Duodenal mucosa (tissue), 2 donors: ENCODE results near the gene LTBP2.

Experiments
- H3K27ac ChIP-seq: one replicate; pipeline ENCODE4 v1.7.0; 2013; ENCODE audit warnings: low read depth, low read length
- H3K27me3 ChIP-seq, 2 donors: one replicate each; pipeline ENCODE4 v1.7.0; 2013; ENCODE audit warnings: low read length in 2 of 2, control low read depth in 1 of 2; ENCODE audit not compliant: insufficient read depth in 2 of 2, control insufficient read depth in 1 of 2
- H3K36me3 ChIP-seq, 2 donors: one replicate each; pipeline ENCODE4 v1.7.0; 2013; ENCODE audit warnings: low read length in 2 of 2, control low read depth in 1 of 2; ENCODE audit not compliant: insufficient read depth in 2 of 2, control insufficient read depth in 1 of 2
- H3K4me1 ChIP-seq, 2 donors: one replicate each; pipeline ENCODE4 v1.7.0; 2013; ENCODE audit warnings: low read length in 2 of 2, control low read depth in 1 of 2; ENCODE audit not compliant: insufficient read depth in 2 of 2, control insufficient read depth in 1 of 2
- H3K4me3 ChIP-seq, 2 donors: one replicate each; pipeline ENCODE4 v1.7.0; 2013; ENCODE audit warnings: low read length in 2 of 2, low read depth in 1 of 2
- H3K9ac ChIP-seq, 2 donors: one replicate each; pipeline ENCODE4 v1.7.0; 2013; ENCODE audit warnings: low read length in 2 of 2, low read depth in 1 of 2
- H3K9me3 ChIP-seq, 2 donors: one replicate each; pipeline ENCODE4 v1.7.0; 2013; ENCODE audit warnings: low read length in 2 of 2, control low read depth in 1 of 2; ENCODE audit not compliant: control insufficient read depth in 1 of 2

Gene LTBP2

DNA sequence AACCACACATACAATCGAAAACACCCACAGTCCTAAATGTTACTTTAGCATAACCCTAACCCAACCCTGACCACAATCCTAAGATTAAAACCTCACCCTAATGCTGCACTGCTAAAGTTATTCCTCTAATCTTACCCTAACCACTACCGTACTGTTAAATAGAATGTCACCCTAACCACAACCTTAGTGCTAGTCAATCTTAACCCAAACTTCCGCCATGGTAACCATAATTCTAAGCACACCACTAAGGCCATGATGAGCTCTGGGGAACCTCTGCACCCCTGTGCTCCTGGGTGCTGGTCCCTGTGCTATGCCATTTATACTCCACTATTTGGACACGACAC lies 38.0 kb downstream of the LTBP2 start:
- Histone ChIP-seq H3K36me3 (no peaks in the 10 kb centered on the region), H3K27ac (no peak overlapping the region), H3K4me1 (peaks cover 6 to 14% of the 10 kb centered on the region in 2 donors)

DNA sequence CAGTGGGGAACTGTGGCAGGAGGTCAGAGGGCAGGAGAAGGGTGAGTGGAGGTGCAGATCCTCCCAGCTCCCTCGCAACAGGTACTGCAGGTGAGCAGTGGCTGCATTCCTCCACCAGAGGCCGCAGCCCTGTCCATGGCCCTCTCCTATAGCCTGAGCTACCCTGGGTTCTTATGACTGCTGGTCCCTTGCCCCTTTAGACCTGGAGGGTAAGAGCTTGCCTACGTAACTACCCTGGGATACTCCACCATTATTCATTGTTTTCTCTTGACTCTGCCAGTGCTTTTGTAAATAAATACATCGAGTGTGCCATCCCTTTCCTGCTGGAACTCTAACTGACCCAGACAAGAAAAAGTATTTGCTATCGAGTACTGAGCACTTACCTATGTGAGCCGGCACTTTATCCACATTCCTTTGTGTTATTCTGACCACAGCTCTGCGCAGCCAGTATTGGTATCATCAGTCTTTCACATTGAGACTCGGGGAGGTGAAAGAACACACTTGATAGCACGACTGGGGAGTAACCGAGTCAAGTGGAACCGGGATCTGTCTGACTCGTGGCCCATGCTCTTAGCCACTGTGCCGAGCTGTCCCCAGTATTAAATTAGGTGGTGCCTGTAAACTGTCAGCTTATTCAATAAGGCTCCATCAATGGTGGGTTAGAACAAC lies 38.5 kb downstream of the LTBP2 start:
- Histone ChIP-seq H3K9ac (no peak overlapping the region), H3K4me3 (no peak overlapping the region), H3K27me3 (no peaks in the 10 kb centered on the region), H3K9me3 (no peaks in the 10 kb centered on the region), H3K36me3 (no peaks in the 10 kb centered on the region), H3K4me1 (peaks cover 6 to 14% of the 10 kb centered on the region in 2 donors), H3K27ac (peak overlapping the region; percentile 37)

More for the DNA sequence above, 38.0 kb downstream of the LTBP2 start:
- Histone ChIP-seq H3K9ac (no peak overlapping the region), H3K9me3 (no peaks in the 10 kb centered on the region), H3K27me3 (no peaks in the 10 kb centered on the region), H3K4me3 (no peak overlapping the region)

DNA sequence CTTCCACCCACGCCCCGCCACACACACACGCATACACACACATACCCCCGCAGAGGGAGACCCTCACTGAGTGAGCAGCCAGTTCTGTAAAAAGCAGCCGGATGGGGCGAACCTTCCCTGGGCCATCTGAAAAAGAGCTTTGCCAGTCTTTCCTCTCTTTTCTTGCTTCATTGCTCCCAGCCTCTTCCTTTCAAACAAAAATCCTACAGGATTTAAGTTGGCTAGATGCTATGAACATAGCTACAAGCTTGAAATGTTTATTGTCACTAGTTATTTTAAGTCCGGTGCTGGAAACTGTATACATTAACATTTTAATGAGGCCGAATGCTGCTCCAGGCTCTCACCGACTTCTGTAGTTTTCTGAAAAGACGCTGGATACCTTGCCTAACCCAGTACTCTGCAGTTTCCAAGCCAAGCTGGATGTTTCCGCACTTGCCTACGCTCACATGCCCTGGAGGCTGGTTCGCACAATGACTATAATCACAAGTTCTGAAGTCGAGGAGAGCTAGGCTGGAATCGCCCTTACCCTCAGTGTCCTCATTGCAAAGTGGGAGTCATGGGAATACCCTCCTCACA lies 39.2 kb downstream of the LTBP2 start:
- Histone ChIP-seq H3K27ac (peak overlapping the region; percentile 40), H3K27me3 (no peaks in the 10 kb centered on the region), H3K36me3 (no peaks in the 10 kb centered on the region), H3K4me3 (no peak overlapping the region), H3K9me3 (no peaks in the 10 kb centered on the region), H3K4me1 (peaks cover 6 to 14% of the 10 kb centered on the region in 2 donors), H3K9ac (no peak overlapping the region)

DNA sequence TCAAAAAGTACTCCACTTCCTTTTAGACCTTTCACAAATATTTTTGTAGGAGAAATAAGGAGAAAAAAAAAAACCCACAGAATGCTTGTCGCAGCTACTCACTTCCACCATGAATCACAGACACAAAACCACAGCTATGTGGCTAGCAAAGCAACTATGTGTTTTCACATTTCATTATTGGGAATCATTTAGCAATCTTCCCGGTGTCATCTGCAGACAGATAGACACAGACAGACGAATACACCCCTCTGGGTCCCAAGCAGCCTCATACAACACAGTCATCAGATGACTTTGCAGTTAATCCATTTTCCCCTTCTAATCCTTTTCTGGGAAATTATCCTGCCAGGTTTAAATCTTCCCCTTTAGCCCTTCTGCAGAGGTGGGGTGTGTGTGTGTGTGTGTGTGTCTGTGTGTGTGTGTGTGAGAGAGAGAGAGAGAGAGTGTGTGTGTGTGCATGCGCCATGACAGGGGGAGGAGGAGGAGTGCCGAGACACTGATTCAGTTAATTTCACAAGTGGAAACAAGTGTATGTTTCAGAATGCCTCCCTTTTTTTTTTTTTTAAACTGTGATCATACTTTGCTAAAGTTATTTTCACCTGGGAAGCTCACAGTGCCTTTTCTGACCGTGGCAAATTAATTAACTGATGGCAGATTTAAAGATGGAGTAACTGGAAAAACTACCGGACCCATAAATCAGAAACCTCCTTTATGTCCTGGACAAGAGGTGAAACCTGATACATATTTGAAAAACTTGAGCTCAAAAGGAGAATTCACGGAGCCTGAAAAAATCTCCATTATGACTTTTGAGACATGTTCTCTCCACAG lies 39.9 kb downstream of the LTBP2 start:
- peaks cover 6 to 14% of the 10 kb centered on the region in 2 donors for H3K4me1 ChIP-seq
- H3K36me3 ChIP-seq, result no peaks in the 10 kb centered on the region
- H3K9me3 ChIP-seq, result no peaks in the 10 kb centered on the region
- H3K9ac ChIP-seq, result no peak overlapping the region
- H3K27me3 ChIP-seq, result no peaks in the 10 kb centered on the region
- H3K4me3 ChIP-seq, result no peak overlapping the region
- peak overlapping the region; percentile 40 for H3K27ac ChIP-seq

DNA sequence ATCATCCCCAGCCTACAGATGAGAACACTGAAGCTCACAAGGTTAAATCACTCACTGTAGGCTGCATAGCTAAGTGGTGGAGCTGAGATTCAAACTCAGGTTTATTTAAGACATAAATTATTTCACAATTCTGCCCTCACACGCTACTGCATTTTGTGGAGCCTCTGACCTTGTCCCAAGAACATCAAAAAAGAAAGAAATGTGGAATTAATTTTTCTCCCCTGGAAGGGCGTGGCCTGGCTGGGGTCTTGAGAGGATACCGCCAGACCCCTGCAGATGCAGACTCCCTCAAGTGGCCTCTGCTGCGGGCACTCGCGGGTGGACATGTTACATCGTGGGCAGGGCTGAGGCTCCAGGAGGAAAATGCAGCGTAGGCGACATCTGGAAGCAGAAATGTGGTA lies 40.6 kb downstream of the LTBP2 start:
- Histone ChIP-seq H3K9me3 (no peaks in the 10 kb centered on the region), H3K4me1 (peaks cover 6 to 14% of the 10 kb centered on the region in 2 donors), H3K4me3 (no peak overlapping the region)

DNA sequence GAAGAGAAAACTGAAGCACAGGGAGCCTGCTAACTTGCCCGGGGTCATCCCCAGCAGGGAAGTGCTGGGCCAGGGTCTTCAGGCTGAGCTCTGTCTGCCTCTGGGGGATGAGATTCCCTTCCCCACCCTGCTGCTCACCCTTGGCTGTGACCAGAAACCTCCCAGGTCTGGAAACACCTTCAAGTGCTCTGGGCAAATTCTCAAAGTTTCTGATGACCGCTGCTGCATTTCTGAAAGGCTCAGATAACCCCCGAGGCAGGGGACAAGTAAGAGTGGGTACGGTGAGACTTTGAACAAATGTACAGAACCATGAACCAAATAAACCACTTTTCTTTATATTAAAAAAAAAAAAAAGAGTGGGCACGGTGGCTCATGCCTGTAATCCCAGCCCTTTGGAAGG lies 41.3 kb downstream of the LTBP2 start:
- Histone ChIP-seq H3K9me3 (no peaks in the 10 kb centered on the region), H3K4me3 (no peak overlapping the region), H3K4me1 (peaks cover 6 to 14% of the 10 kb centered on the region in 2 donors), H3K27ac (no peak overlapping the region), H3K36me3 (no peaks in the 10 kb centered on the region), H3K27me3 (no peaks in the 10 kb centered on the region), H3K9ac (no peak overlapping the region)

More for the DNA sequence above, 40.6 kb downstream of the LTBP2 start:
- H3K27me3 ChIP-seq, result no peaks in the 10 kb centered on the region
- H3K27ac ChIP-seq, result peak overlapping the region; percentile 48
- no peaks in the 10 kb centered on the region for H3K36me3 ChIP-seq
- H3K9ac ChIP-seq, result no peak overlapping the region

DNA sequence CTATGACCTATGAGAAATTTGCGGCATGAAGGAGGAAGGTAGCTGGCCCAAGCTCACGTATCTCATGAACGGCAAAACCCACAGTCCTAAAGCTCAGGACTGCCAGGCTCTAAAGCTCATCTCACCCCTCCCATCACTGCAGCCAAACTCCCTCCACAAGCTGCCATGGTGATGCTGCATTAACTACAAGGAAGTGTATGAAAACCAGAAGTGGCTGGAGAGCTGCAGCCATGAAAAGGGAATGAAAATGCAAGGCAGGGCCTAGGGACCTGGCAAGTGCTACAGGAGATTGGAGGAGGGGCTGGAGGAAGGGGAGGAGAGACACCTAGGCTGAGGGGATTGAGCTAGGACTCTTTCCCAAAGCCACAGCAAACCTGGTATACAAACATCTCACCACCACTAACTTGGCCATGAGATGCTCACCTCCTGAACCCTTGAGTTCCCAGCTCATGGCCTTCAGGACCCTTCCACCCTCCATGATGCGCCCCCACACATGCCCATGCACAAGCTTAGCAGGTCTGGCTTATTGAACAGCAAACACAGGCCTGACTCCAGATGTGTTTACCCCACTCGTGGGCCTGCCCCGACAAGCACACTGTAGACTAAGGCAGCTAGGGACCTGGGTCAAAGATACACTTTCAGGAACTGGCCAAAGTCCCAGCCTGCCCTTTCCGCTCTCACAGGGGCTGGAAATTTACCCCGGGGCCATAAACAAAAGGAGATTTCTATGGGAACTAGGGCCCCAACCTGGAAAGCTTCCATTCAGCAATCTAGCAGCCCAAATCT lies 42.0 kb downstream of the LTBP2 start:
- Histone ChIP-seq H3K4me1 (peaks cover 6 to 14% of the 10 kb centered on the region in 2 donors), H3K9me3 (no peaks in the 10 kb centered on the region), H3K36me3 (no peaks in the 10 kb centered on the region), H3K27me3 (no peaks in the 10 kb centered on the region), H3K9ac (no peak overlapping the region), H3K4me3 (no peak overlapping the region), H3K27ac (no peak overlapping the region)

DNA sequence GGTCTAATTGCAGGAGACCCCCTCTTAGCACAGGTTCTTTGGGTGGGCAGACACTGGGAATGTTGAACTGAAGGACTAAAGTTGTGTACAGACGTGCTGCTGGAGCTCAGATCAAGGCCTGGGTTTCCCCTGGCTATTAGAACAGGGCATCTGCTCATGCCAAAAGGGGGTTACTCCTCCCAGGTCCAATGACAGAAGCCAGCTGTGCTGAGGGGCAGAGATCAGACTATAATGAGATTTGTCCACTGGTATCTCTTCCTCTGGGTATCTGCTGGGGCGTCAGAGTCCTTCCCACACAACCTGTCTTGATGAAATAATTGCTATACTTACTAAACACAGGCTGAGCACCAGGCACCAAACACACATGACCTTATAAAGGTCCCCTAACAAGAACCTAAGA lies 42.6 kb downstream of the LTBP2 start:
- Histone ChIP-seq H3K27ac (no peak overlapping the region), H3K9me3 (no peaks in the 10 kb centered on the region), H3K27me3 (no peaks in the 10 kb centered on the region), H3K4me1 (peaks cover 6 to 14% of the 10 kb centered on the region in 2 donors), H3K9ac (no peak overlapping the region), H3K4me3 (no peak overlapping the region), H3K36me3 (no peaks in the 10 kb centered on the region)

DNA sequence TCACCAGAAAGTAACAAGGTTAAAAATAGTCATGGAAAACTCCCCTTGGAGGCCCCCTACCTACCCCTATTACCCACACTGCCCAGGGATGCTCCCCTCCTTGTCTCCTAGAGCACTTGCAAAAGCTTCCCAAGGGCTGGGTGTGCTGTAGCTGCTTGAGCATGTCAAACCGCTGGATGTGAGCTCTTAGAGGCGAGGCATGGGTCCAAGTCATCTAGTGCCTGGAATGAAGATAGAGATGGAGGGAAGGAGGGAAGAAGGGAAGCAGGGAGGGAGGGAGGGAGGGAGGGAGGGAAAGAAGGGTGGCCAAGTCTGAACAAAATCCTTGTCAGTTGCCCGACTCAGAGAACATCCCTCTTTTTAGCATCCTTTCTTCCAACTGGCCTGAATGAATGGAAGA lies 43.1 kb downstream of the LTBP2 start:
- Histone ChIP-seq H3K27me3 (no peaks in the 10 kb centered on the region), H3K4me3 (no peak overlapping the region), H3K4me1 (peaks cover 6 to 10% of the 10 kb centered on the region in 2 donors), H3K36me3 (no peaks in the 10 kb centered on the region), H3K27ac (no peak overlapping the region), H3K9ac (no peak overlapping the region), H3K9me3 (no peaks in the 10 kb centered on the region)

DNA sequence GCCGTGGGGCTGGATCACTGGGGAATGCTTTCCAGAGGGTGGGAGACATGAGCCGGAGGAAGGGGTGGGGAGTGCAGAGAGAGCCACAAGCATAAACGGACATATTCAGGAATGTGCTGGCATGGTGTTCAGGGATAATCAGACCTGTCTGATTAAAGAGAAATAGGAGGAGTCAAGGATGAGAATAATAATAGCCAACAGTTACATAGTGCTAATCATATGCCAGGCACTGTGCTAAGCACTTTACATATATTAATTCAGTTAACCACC lies 43.7 kb downstream of the LTBP2 start:
- Histone ChIP-seq H3K36me3 (no peaks in the 10 kb centered on the region), H3K9me3 (no peaks in the 10 kb centered on the region), H3K27ac (no peak overlapping the region), H3K9ac (no peak overlapping the region), H3K4me3 (no peak overlapping the region), H3K4me1 (peaks cover 5% of the 10 kb centered on the region in 2 donors), H3K27me3 (no peaks in the 10 kb centered on the region)
